Suprapubic skin (tissue), 3 donors: ENCODE results near the gene NUP153.

Experiments
- EP300 ChIP-seq: sonication (generic); formaldehyde crosslinking; IDR thresholded peaks from one replicate; pipeline ENCODE4 v1.6.1; 2017; ENCODE audit warnings: antibody characterized with exemption
- TF ChIP-seq, protein P1 (sequence below), 2 donors: fragments of 200-600 bp in 1 of 2; fragments of 450-650 bp in 1 of 2; sonication (generic) in 1 of 2; IDR thresholded peaks; one replicate each; pipeline ENCODE4 v1.5.1; 2016 to 2019; ENCODE audit warnings: antibody characterized with exemption in 2 of 2, mild to moderate bottlenecking in 1 of 2, moderate library complexity in 1 of 2

- no peak for TF ChIP-seq EP300
- TF ChIP-seq, protein P1, sequence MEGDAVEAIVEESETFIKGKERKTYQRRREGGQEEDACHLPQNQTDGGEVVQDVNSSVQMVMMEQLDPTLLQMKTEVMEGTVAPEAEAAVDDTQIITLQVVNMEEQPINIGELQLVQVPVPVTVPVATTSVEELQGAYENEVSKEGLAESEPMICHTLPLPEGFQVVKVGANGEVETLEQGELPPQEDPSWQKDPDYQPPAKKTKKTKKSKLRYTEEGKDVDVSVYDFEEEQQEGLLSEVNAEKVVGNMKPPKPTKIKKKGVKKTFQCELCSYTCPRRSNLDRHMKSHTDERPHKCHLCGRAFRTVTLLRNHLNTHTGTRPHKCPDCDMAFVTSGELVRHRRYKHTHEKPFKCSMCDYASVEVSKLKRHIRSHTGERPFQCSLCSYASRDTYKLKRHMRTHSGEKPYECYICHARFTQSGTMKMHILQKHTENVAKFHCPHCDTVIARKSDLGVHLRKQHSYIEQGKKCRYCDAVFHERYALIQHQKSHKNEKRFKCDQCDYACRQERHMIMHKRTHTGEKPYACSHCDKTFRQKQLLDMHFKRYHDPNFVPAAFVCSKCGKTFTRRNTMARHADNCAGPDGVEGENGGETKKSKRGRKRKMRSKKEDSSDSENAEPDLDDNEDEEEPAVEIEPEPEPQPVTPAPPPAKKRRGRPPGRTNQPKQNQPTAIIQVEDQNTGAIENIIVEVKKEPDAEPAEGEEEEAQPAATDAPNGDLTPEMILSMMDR (IDR thresholded peaks at IDR 0.05): no peak
Observed at GRCh38 chr6:17714879-17715851, 8.4 kb upstream of the NUP153 start.
